ENCODE data around the gene ALDH7A1.

DNA sequence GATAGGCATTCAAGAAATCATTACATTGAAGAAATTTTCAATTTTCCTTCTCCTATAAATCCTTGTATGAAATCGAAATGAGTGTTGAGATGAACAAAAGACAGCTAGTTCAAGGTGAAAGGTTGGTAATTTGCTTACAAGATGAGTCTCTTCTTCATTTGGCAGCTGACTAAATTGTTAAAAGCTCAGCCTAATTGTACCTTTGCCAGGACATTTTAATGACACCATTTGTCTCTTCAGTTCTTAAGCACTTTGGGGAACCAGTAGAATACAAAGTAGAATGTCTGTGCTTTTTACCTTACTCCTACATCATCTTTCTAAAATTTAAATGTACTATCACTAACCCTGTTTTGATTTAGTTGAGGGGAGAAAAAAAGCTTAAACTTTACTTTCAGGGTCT, 112.4 kb downstream of the ALDH7A1 start:
- TF ChIP-seq PATZ1 (CRISPR knock-in tag; IDR thresholded peaks at IDR 0.05; ENCODE audit: borderline replicate concordance) (no peak), PPARA (CRISPR knock-in tag; IDR thresholded peaks at IDR 0.05; ENCODE audit: borderline replicate concordance) (no peak), OSR1 (CRISPR knock-in tag; IDR thresholded peaks at IDR 0.05) (no peak), ISL1 (CRISPR knock-in tag; IDR thresholded peaks at IDR 0.05) (no peak)

Data from SK-N-SH treated with all-trans-retinoic acid at 6 μM for 48 hours (cell line).